Measurements from ENCODE around the gene TTC7B. TPM values are rescaled to one million over a fixed set of nuclear protein-coding genes. Genes with fewer than 3 reads are reported as not detected.

TTC7B gene
- total RNA-seq, 1 experiment from 2014 or later, result 70.6 TPM

DNA sequence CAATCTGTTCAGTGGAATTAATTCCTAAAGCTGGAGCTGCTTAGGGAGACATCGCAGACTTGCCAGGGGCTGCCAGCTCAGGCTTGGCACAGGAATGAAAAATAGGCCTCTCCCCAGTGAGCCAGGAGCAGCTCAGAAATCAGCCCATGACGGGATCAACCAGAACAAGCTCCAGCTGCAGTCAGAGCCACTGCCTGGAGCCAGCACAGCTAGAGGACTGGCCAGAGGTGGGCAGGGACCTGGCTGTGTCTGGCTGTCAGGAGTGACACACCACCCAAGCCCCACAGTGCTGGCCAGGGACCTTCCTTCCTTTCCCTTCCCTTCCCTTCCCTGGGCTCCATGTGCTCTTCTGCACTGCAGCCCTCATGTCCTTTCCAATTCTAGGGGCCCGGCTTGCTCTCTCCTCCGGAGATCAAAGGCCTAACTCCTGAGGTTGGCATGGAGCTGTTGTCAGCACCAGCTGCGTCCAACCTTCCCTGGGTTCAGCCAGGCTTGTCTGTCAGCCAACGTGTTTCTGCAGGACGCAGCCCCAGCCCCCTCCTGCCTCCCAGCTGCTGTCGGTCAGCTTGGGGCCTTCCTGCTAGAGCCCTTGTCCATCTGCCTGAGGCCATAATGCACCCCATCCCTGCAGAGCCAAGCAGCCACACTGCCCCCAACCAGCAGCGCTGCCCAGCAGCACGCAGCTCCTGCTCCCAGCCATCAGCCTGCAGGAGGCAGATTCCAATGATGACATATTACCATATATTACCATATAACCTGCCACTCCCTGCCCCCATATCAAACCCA, 270.1 kb downstream of the TTC7B start:
- ChIA-PET RAD21 (ENCODE audit: low non-redundant PET in 1 of 2, low total read pairs in 2 of 2, uncharacterized antibody in 2 of 2, unreplicated experiment in 2 of 2) (no interaction called here), POLR2A (no interaction called here), CTCF (no interaction called here)
- ATAC-seq, result no peak
- Histone ChIP-seq H3K27me3 (ENCODE audit: insufficient read depth, low read length) (no peaks in the 10 kb centered on the region), H3K27ac (ENCODE audit: low read depth, low read length) (no peak overlapping the region), H3K4me3 (replicated peaks in 1 of 2; ENCODE audit: low read depth in 1 of 2, low read length in 2 of 2) (no peak overlapping the region), H3K9me3 (ENCODE audit: control insufficient read depth in 1 of 2, insufficient read depth in 1 of 2, low read depth in 1 of 2, low read length in 2 of 2) (no peaks in the 10 kb centered on the region), H3K4me2 (ENCODE audit: low read length) (no peak overlapping the region), H3K79me2 (ENCODE audit: insufficient read depth, low read length) (no peaks in the 10 kb centered on the region), H3K9ac (ENCODE audit: low read length) (no peak overlapping the region), H3K36me3 (ENCODE audit: control insufficient read depth in 1 of 2, insufficient read depth in 2 of 2, low read length in 2 of 2) (no peaks in the 10 kb centered on the region), H2AFZ (ENCODE audit: low read depth, low read length, poor library complexity, severe bottlenecking) (no peak overlapping the region), H3K9me2 (ENCODE audit: insufficient read depth) (no peaks in the 10 kb centered on the region), H4K20me1 (ENCODE audit: insufficient read depth) (no peaks in the 10 kb centered on the region), H3K4me1 (ENCODE audit: control insufficient read depth in 1 of 2, insufficient read depth in 2 of 2, low read length in 2 of 2) (no peaks in the 10 kb centered on the region)
- DNase-seq (ENCODE audit: low read depth, low spot score), result no peak
- no TSS peak for BruUV-seq (replicated peaks)
- intact Hi-C loops (cut with micrococcal nuclease), result no loop called here
- TF ChIP-seq REST (IDR thresholded peaks at IDR 0.05; ENCODE audit: low read depth) (no peak), CEBPB (IDR thresholded peaks at IDR 0.05; ENCODE audit: low read depth) (no peak), ATF3 (IDR thresholded peaks at IDR 0.05) (no peak), FOSL1 (IDR thresholded peaks at IDR 0.05; ENCODE audit: low read depth) (no peak), RAD21 (IDR thresholded peaks at IDR 0.05; ENCODE audit: low read depth) (no peak), EZH2phosphoT487 (IDR thresholded peaks at IDR 0.05; ENCODE audit: borderline replicate concordance) (no peak), CTCF (IDR thresholded peaks at IDR 0.05 in 2 of 3, conservative IDR thresholded peaks at IDR 0.05 in 1 of 3; ENCODE audit: borderline replicate concordance in 1 of 3, insufficient read depth in 1 of 3, low read depth in 2 of 3, low read length in 2 of 3) (no peak)
